Measurements from ENCODE around the gene FMN2. TPM values are rescaled to one million over a fixed set of nuclear protein-coding genes. Genes with fewer than 3 reads are reported as not detected.

The FMN2 gene
- total RNA-seq, 4 donors from 2014 or later = 0.46 to 1.4 (median 0.49) TPM; not detected in 1

GRCh38 chr1:240217403-240217802, 125.7 kb downstream of the FMN2 start:
- DNase-seq (ENCODE audit: low spot score in 2 of 2) = no peak
- no peak overlapping the region for H3K4me3 ChIP-seq (ENCODE audit: low read depth, poor library complexity, severe bottlenecking)
- TF ChIP-seq POLR2A (IDR thresholded peaks at IDR 0.05) (no peak), CTCF (IDR thresholded peaks at IDR 0.05) (no peak)
- intact Hi-C loops (cut with DNase I; ENCODE audit: low total_unique reads) = loop anchor here (5.0 kb wide), 1 partner anchor 1755 kb away; no protein-coding TSS in a partner anchor

- DNase-seq (ENCODE audit: low spot score in 2 of 2) = no peak
- H3K4me3 ChIP-seq (ENCODE audit: low read depth, poor library complexity, severe bottlenecking) = no peak overlapping the region
- TF ChIP-seq CTCF (IDR thresholded peaks at IDR 0.05) (no peak), POLR2A (IDR thresholded peaks at IDR 0.05) (no peak)
- 73% methylated on average over 6 of the region's 6 CpGs for WGBS, 2 donors
- intact Hi-C loops (cut with DNase I; ENCODE audit: low total_unique reads) = loop anchor here (5.0 kb wide), 1 partner anchor 1757 kb away; no protein-coding TSS in a partner anchor
These were observed 127.4 kb downstream of the FMN2 start for GRCh38 chr1:240219104-240219503.

- 62 to 72% methylated on average over 1 of the region's 1 CpG for WGBS, 2 donors
- H3K4me3 ChIP-seq (ENCODE audit: low read depth, poor library complexity, severe bottlenecking) = no peak overlapping the region
- TF ChIP-seq POLR2A (IDR thresholded peaks at IDR 0.05) = no peak
- TF ChIP-seq CTCF (IDR thresholded peaks at IDR 0.05) = no peak
- DNase-seq (ENCODE audit: low spot score in 2 of 2) = no peak
- intact Hi-C loops (cut with DNase I; ENCODE audit: low total_unique reads) = no loop called here
These were observed 134.4 kb downstream of the FMN2 start for GRCh38 chr1:240226102-240226501.

- no peak for DNase-seq (ENCODE audit: low spot score in 2 of 2)
- 63 to 65% methylated on average over 2 of the region's 2 CpGs for WGBS, 2 donors
- H3K4me3 ChIP-seq (ENCODE audit: low read depth, poor library complexity, severe bottlenecking) = no peak overlapping the region
- intact Hi-C loops (cut with DNase I; ENCODE audit: low total_unique reads) = no loop called here
- no peak for TF ChIP-seq POLR2A (IDR thresholded peaks at IDR 0.05)
- no peak for TF ChIP-seq CTCF (IDR thresholded peaks at IDR 0.05)
These were observed 139.1 kb downstream of the FMN2 start for GRCh38 chr1:240230816-240231215.

- WGBS, 2 donors = 82 to 85% methylated on average over 2 of the region's 2 CpGs
- no peak for DNase-seq (ENCODE audit: low spot score in 2 of 2)
- no peak overlapping the region for H3K4me3 ChIP-seq (ENCODE audit: low read depth, poor library complexity, severe bottlenecking)
- TF ChIP-seq POLR2A (IDR thresholded peaks at IDR 0.05) (no peak), CTCF (IDR thresholded peaks at IDR 0.05) (no peak)
- intact Hi-C loops (cut with DNase I; ENCODE audit: low total_unique reads) = no loop called here
These were observed 140.8 kb downstream of the FMN2 start for GRCh38 chr1:240232530-240232929.

GRCh38 chr1:240234485-240235210, 143.0 kb downstream of the FMN2 start:
- TF ChIP-seq POLR2A (IDR thresholded peaks at IDR 0.05) = no peak
- TF ChIP-seq CTCF (IDR thresholded peaks at IDR 0.05) = no peak
- H3K4me3 ChIP-seq (ENCODE audit: low read depth, poor library complexity, severe bottlenecking) = no peak overlapping the region
- WGBS, 2 donors = 61 to 70% methylated on average over 2 of the region's 2 CpGs
- no peak for DNase-seq (ENCODE audit: low spot score in 2 of 2)
- intact Hi-C loops (cut with DNase I; ENCODE audit: low total_unique reads) = no loop called here

Measured in lower leg skin (tissue), 4 donors.